ENCODE measurements around the gene OR1S1.
"Not testable (repeated sequence)": the region's sequence is repeated elsewhere in the genome, so short reads cannot be mapped to it uniquely, and the experiment has no call there.

OR1S1 gene

GRCh38 chr11:58212420-58212819 lies at the start of gene OR1S1:
TSS of gene OR1S1 (plus strand) at chr11:58212720.
- not testable (repeated sequence) for DNase-seq (ENCODE audit: low spot score)

- no peak for DNase-seq (ENCODE audit: low spot score)
Measured at GRCh38 chr11:58164389-58164788, 48.1 kb upstream of the OR1S1 start.

GRCh38 chr11:58164990-58165389 lies 47.5 kb upstream of the OR1S1 start:
- no peak for DNase-seq (ENCODE audit: low spot score)

GRCh38 chr11:58165504-58166106 lies 46.9 kb upstream of the OR1S1 start:
- no peak for DNase-seq (ENCODE audit: low spot score)

GRCh38 chr11:58177409-58178054 lies 35.0 kb upstream of the OR1S1 start:
- DNase-seq (ENCODE audit: low spot score): no peak

GRCh38 chr11:58178444-58178843 lies 34.1 kb upstream of the OR1S1 start:
- DNase-seq (ENCODE audit: low spot score): no peak

- DNase-seq (ENCODE audit: low spot score): no peak
Measured at GRCh38 chr11:58179648-58180047, 32.9 kb upstream of the OR1S1 start.

- DNase-seq (ENCODE audit: low spot score): no peak
Measured at GRCh38 chr11:58186938-58187337, 25.6 kb upstream of the OR1S1 start.

GRCh38 chr11:58188770-58189169 lies 23.8 kb upstream of the OR1S1 start, which contains the start of gene OR9Q2:
TSS of gene OR9Q2 (plus strand) at chr11:58189070. CDS start at chr11:58190491, 1,421 bp downstream.
- DNase-seq (ENCODE audit: low spot score): no peak

GRCh38 chr11:58192229-58192628 lies 20.3 kb upstream of the OR1S1 start:
- DNase-seq (ENCODE audit: low spot score): peak; percentile 47

GRCh38 chr11:58193391-58193790 lies 19.1 kb upstream of the OR1S1 start:
- no peak for DNase-seq (ENCODE audit: low spot score)

GRCh38 chr11:58195939-58196338 lies 16.6 kb upstream of the OR1S1 start:
- no peak for DNase-seq (ENCODE audit: low spot score)

- DNase-seq (ENCODE audit: low spot score): no peak
Measured at GRCh38 chr11:58199271-58199670, 13.2 kb upstream of the OR1S1 start.

GRCh38 chr11:58204042-58204441 lies 8.5 kb upstream of the OR1S1 start, which contains the start of gene OR1S2:
TSS of gene OR1S2 (minus strand) at chr11:58204142. CDS start at chr11:58204142, 0 bp downstream.
- no peak for DNase-seq (ENCODE audit: low spot score)

GRCh38 chr11:58216476-58216875 lies 4.0 kb downstream of the OR1S1 start:
- DNase-seq (ENCODE audit: low spot score): no peak

- DNase-seq (ENCODE audit: low spot score): no peak
Measured at GRCh38 chr11:58222721-58223120, 10.2 kb downstream of the OR1S1 start.

- no peak for DNase-seq (ENCODE audit: low spot score)
Measured at GRCh38 chr11:58227956-58228615, 15.6 kb downstream of the OR1S1 start.

- DNase-seq (ENCODE audit: low spot score): no peak
Measured at GRCh38 chr11:58243954-58244353, 31.4 kb downstream of the OR1S1 start.

GRCh38 chr11:58254936-58255335 lies 42.4 kb downstream of the OR1S1 start:
- no peak for DNase-seq (ENCODE audit: low spot score)

- no peak for DNase-seq (ENCODE audit: low spot score)
Measured at GRCh38 chr11:58259983-58260382, 47.5 kb downstream of the OR1S1 start.
